ENCODE results near the gene RAB10.

RAB10 gene

DNA sequence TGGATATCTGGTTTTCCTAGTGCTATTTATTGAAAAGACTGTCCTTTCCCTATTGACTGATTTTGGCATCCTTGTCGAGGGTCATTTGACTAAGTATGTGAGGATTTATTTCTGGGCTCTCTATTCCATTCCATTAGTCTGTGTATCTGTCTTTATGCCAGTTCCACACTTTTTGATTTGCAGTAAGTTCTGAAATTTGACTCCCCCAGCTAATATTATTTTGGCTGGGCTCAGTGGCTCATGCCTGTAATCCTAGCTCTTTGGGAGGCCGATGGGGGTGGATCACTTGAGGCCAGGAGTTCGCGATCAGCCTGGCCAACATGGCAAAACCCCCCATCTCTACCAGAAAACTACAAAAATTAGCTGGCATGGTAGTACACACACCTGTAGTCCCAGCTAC, 92.2 kb downstream of the RAB10 start:
- WGBS, 2 experiments (ENCODE audit: insufficient coverage in 2 of 2), result 96 to 100% methylated on average over 2 to 4 of the region's 4 CpGs
- H3K9me3 ChIP-seq (ENCODE audit: control insufficient read depth, low read length), result no peaks in the 10 kb centered on the region
- no peaks in the 10 kb centered on the region for H3K4me1 ChIP-seq (ENCODE audit: control insufficient read depth, insufficient read depth, low read length, poor library complexity, severe bottlenecking)
- H3K4me3 ChIP-seq (ENCODE audit: extremely low read depth, insufficient read depth, low read length, poor library complexity, severe bottlenecking), result no peak overlapping the region
- H3K27ac ChIP-seq (ENCODE audit: low read depth, low read length, severe bottlenecking), result no peak overlapping the region
- H3K36me3 ChIP-seq (ENCODE audit: control insufficient read depth, insufficient read depth, low read length), result peaks cover 69% of the 10 kb centered on the region

DNA sequence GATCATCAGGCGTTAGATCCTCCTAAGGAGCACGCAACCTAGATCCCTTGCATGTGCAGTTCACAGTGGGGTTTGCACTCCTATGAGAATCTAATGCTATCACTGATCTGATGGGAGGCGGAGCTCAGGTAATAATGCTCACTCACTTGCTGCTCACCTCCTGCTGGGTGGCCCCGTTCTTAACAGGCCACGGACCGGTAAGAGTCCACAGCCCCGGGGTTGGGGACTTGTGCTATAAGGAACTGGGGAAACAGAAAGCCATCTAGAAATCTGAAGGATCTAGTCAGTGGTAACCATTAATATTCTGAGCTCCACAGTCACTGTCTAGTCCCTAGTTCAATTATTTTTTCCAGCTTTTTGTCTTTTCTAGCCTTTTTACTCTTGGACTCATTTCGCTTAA, 94.3 kb downstream of the RAB10 start:
- WGBS, 2 experiments (ENCODE audit: insufficient coverage in 2 of 2), result 90 to 93% methylated on average over 6 of the region's 8 CpGs
- Histone ChIP-seq H3K27ac (ENCODE audit: low read depth, low read length, severe bottlenecking) (no peak overlapping the region), H3K4me1 (ENCODE audit: control insufficient read depth, insufficient read depth, low read length, poor library complexity, severe bottlenecking) (no peaks in the 10 kb centered on the region), H3K36me3 (ENCODE audit: control insufficient read depth, insufficient read depth, low read length) (peaks cover 62% of the 10 kb centered on the region), H3K4me3 (ENCODE audit: extremely low read depth, insufficient read depth, low read length, poor library complexity, severe bottlenecking) (no peak overlapping the region), H3K9me3 (ENCODE audit: control insufficient read depth, low read length) (no peaks in the 10 kb centered on the region)

DNA sequence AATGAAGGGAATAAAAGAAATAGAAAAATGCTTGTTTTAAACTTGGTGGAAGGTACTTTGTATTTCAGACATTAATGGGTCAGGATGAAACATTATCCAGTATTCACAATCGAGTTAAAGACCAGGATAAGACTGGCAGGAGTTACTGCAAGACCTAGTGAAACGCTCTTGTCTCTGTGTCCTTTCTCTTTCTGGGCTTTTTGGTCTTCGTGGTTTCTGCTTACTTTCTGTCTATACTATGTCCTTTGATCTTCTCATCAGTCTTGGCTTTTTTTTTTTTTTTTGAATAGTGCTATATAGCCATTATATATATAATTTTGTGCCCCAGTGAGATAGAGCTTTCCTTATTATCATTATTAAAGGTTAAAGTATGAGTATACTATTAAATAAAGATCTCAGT, 96.9 kb downstream of the RAB10 start:
- 100% methylated on average over 2 to 3 of the region's 3 CpGs for WGBS, 2 experiments (ENCODE audit: insufficient coverage in 2 of 2)
- peaks cover 66% of the 10 kb centered on the region for H3K36me3 ChIP-seq (ENCODE audit: control insufficient read depth, insufficient read depth, low read length)
- no peaks in the 10 kb centered on the region for H3K4me1 ChIP-seq (ENCODE audit: control insufficient read depth, insufficient read depth, low read length, poor library complexity, severe bottlenecking)
- no peak overlapping the region for H3K4me3 ChIP-seq (ENCODE audit: extremely low read depth, insufficient read depth, low read length, poor library complexity, severe bottlenecking)
- H3K27ac ChIP-seq (ENCODE audit: low read depth, low read length, severe bottlenecking), result no peak overlapping the region
- H3K9me3 ChIP-seq (ENCODE audit: control insufficient read depth, low read length), result no peaks in the 10 kb centered on the region

DNA sequence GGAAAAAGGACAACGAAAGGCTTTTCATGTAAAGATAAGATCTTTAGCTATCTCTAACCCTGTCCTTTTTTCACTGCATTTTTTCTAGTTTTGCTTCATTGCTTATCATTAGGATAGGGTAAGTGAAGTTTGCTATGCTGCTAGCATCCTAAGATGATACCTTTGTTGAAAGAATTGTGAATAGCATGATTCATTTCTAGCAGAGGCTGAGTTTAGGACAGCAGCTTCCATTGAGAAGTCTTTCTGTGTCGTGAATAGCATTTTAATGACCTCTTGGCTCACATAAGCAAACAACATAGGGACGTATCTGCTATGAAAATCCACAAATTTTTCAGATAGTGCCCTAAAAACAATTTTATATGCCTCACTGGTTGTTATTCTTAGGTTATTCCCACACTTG, 102.6 kb downstream of the RAB10 start:
- Histone ChIP-seq H3K36me3 (ENCODE audit: control insufficient read depth, insufficient read depth, low read length) (peaks cover 39% of the 10 kb centered on the region), H3K27ac (ENCODE audit: low read depth, low read length, severe bottlenecking) (no peak overlapping the region), H3K9me3 (ENCODE audit: control insufficient read depth, low read length) (no peaks in the 10 kb centered on the region), H3K4me1 (ENCODE audit: control insufficient read depth, insufficient read depth, low read length, poor library complexity, severe bottlenecking) (no peaks in the 10 kb centered on the region), H3K4me3 (ENCODE audit: extremely low read depth, insufficient read depth, low read length, poor library complexity, severe bottlenecking) (no peak overlapping the region)
- WGBS, 2 experiments (ENCODE audit: insufficient coverage in 2 of 2), result 94 to 100% methylated on average over 1 to 2 of the region's 3 CpGs

DNA sequence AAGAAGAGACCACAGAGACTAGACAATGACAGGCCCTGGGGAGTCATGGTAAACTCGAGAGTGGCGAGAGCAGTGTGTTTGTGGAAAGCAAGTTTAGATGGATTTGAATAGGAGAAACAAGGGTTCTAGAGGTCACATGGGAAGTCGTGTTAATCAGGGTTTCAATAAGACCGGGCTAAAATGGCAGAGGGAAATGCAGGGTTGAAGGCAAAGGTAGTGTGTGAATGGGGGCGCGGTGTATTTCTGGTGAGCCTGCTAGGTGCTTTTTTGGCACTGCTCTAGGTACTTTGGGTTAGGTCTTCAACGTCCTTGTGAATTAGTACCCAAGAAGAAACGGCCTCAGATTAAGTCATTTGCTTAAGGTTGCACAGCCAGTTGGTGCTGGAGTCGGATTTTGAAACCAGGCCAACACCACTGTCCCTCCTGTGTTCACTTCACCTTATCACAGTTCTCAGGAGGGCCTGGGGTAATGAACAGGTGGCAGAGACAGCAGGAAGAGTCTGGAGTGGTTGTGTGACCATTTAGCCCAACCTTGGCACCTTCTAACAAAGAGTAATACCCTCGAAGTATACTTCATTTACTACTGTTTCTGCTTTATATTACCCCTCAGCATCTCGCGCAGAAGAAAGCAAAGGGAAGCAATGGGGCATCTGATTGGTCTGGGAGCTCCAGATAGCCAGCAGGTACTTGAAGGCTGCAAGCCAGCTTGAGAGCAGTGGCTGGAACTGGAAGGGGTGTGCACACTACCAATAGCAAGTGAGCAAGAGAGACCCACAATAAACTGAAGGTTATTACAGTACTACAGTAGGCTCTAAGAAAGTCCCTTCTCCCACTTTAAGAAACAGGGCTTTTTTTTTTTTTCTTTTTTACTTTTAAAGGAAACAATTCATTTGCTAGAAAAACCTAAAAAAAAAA, 105.6 kb downstream of the RAB10 start:
- H3K4me3 ChIP-seq (ENCODE audit: extremely low read depth, insufficient read depth, low read length, poor library complexity, severe bottlenecking), result no peak overlapping the region
- no peaks in the 10 kb centered on the region for H3K9me3 ChIP-seq (ENCODE audit: control insufficient read depth, low read length)
- no peaks in the 10 kb centered on the region for H3K4me1 ChIP-seq (ENCODE audit: control insufficient read depth, insufficient read depth, low read length, poor library complexity, severe bottlenecking)
- H3K27ac ChIP-seq (ENCODE audit: low read depth, low read length, severe bottlenecking), result no peak overlapping the region
- H3K36me3 ChIP-seq (ENCODE audit: control insufficient read depth, insufficient read depth, low read length), result peaks cover 21% of the 10 kb centered on the region
- 93 to 95% methylated on average over 10 to 11 of the region's 12 CpGs for WGBS, 2 experiments (ENCODE audit: insufficient coverage in 2 of 2)

DNA sequence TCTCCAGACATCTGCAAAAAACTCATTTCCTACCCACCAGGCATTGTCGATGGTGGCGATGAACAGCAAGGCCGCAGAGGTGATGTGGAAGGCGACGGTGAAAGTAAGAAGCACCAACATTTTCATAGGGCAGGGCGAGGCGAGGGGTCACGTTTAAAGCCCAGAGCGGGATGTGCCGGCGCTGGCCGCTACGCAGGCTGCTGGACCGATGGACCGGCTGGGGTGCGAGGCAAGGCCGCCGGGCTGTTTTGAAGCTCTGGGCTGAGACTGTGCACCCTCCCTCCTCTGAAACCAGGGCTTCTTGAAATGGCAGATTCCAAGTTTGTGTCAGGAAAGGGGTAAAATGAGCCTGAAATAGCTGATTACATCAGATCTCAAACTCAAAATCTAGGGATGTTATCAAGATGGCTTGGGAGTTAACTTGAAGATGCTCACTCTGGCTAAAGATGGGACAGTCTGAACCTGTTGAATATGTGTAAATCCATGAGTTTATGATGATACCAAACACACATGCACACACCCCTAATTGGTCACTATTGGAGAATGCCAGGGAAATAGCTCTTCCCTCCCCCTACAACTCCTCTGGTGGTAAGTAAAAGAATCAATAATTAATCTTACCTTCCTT, 107.4 kb downstream of the RAB10 start:
- H3K27ac ChIP-seq (ENCODE audit: low read depth, low read length, severe bottlenecking), result no peak overlapping the region
- no peaks in the 10 kb centered on the region for H3K9me3 ChIP-seq (ENCODE audit: control insufficient read depth, low read length)
- WGBS, 2 experiments (ENCODE audit: insufficient coverage in 2 of 2), result 95 to 98% methylated on average over 16 to 18 of the region's 18 CpGs
- peaks cover 8% of the 10 kb centered on the region for H3K36me3 ChIP-seq (ENCODE audit: control insufficient read depth, insufficient read depth, low read length)
- H3K4me3 ChIP-seq (ENCODE audit: extremely low read depth, insufficient read depth, low read length, poor library complexity, severe bottlenecking), result no peak overlapping the region
- no peaks in the 10 kb centered on the region for H3K4me1 ChIP-seq (ENCODE audit: control insufficient read depth, insufficient read depth, low read length, poor library complexity, severe bottlenecking)

DNA sequence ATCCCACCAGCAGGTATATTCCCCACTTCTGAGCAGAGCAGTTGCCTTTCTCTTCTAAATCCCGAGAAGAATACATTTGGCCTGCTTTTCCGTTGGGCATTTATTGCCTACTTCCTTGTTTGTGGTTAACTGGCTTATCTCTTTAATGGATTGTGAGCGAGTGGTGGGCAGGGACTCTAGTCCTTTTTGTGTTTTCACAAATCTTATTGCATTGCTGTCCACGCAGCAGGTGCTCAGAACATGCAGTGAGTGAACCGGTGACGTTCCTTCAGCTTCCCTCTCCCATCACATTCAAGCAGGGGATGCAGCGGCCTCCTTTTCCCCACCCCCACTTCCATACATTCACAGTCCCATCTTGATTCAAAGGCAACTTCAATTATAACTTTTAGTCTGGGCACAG, 110.1 kb downstream of the RAB10 start:
- 81 to 91% methylated on average over 4 to 7 of the region's 7 CpGs for WGBS, 2 experiments (ENCODE audit: insufficient coverage in 2 of 2)

DNA sequence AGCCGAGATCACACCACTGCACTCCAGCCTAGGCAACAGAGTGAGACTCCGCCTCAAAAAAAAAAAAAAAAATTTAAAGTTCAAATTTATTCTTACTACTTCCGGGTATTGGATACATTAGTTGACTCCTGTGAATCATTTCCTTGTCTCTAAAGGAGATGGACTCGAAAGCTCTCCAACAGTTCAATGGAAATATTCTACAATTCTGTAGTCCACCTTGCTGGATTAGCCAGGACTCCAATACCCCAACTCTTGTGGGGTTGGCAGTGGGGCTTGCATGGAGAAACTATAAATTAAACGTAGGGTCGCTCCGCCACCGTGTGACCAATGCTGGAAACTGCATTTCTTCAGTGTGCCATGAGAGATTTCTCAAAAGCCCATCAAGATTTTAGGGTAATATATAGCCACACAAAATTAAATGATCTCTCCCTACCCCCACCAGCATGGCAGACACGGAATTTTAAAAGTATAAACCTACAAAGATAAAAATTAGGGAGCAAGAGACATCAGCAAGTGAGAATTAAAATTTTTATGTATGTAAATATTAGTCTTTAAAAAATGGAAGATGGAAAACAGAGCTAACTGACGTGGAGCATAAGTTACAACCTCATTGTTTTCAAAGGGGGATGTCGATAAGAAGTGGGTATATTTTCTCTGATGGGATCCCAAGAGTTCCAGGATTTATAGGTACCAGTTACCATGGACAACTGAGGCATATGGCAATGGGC, 111.2 kb downstream of the RAB10 start:
- Histone ChIP-seq H3K27ac (ENCODE audit: low read depth, low read length, severe bottlenecking) (no peak overlapping the region), H3K36me3 (ENCODE audit: control insufficient read depth, insufficient read depth, low read length) (no peaks in the 10 kb centered on the region), H3K9me3 (ENCODE audit: control insufficient read depth, low read length) (no peaks in the 10 kb centered on the region), H3K4me1 (ENCODE audit: control insufficient read depth, insufficient read depth, low read length, poor library complexity, severe bottlenecking) (no peaks in the 10 kb centered on the region), H3K4me3 (ENCODE audit: extremely low read depth, insufficient read depth, low read length, poor library complexity, severe bottlenecking) (no peak overlapping the region)
- WGBS, 2 experiments (ENCODE audit: insufficient coverage in 2 of 2), result 39 to 77% methylated on average over 3 to 5 of the region's 11 CpGs

More for the DNA sequence above, 110.1 kb downstream of the RAB10 start:
- H3K4me3 ChIP-seq (ENCODE audit: extremely low read depth, insufficient read depth, low read length, poor library complexity, severe bottlenecking), result no peak overlapping the region
- no peaks in the 10 kb centered on the region for H3K4me1 ChIP-seq (ENCODE audit: control insufficient read depth, insufficient read depth, low read length, poor library complexity, severe bottlenecking)
- H3K27ac ChIP-seq (ENCODE audit: low read depth, low read length, severe bottlenecking), result no peak overlapping the region
- no peaks in the 10 kb centered on the region for H3K9me3 ChIP-seq (ENCODE audit: control insufficient read depth, low read length)
- no peaks in the 10 kb centered on the region for H3K36me3 ChIP-seq (ENCODE audit: control insufficient read depth, insufficient read depth, low read length)

DNA sequence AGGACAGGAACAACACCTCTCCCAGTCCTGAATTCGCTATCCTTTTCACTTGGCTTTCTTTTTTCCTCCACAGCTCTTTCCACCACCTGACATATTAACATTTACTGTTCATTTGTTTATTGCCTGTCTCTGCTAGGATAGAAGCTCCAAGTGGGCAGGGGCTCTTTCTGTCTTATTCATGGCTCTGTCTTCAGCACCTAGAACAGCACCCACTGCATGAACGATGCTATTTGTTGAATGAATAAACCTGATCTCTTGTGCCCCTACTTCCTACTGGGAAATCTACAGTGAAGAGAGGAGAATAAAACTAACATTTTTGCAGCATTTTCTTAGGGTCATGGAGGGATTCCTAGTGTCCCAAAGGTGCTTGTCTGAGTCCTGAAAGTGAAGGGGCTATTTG, 114.6 kb downstream of the RAB10 start:
- H3K4me1 ChIP-seq (ENCODE audit: control insufficient read depth, insufficient read depth, low read length, poor library complexity, severe bottlenecking), result no peaks in the 10 kb centered on the region
- no peaks in the 10 kb centered on the region for H3K9me3 ChIP-seq (ENCODE audit: control insufficient read depth, low read length)
- 100% methylated on average over 1 of the region's 2 CpGs; no CpG with 5 or more reads in 1 of the 2 experiments for WGBS, 2 experiments (ENCODE audit: insufficient coverage in 2 of 2)
- no peak overlapping the region for H3K4me3 ChIP-seq (ENCODE audit: extremely low read depth, insufficient read depth, low read length, poor library complexity, severe bottlenecking)
- no peak overlapping the region for H3K27ac ChIP-seq (ENCODE audit: low read depth, low read length, severe bottlenecking)
- no peaks in the 10 kb centered on the region for H3K36me3 ChIP-seq (ENCODE audit: control insufficient read depth, insufficient read depth, low read length)

DNA sequence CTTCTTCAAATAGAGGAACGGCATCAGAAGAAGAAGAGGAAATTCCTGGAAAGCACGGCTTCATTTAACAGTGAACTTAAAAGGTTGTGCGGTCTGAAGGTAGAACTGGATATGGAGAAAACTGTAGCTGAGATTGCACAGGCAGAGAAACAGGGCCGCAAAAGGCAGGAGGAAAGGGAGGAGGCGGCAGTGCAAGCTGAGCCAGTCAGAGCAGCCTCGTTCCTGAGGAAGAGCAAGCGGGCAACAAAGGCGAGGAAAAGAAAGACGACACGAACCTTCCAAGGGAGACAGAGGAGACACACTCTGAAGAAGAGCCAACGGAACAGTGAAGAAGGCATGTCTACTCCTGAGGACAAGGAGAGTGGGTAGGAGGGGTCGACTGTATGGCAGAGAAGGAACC, 116.4 kb downstream of the RAB10 start:
- H3K27ac ChIP-seq (ENCODE audit: low read depth, low read length, severe bottlenecking), result no peak overlapping the region
- WGBS, 2 experiments (ENCODE audit: insufficient coverage in 2 of 2), result 89 to 94% methylated on average over 12 of the region's 12 CpGs
- H3K4me3 ChIP-seq (ENCODE audit: extremely low read depth, insufficient read depth, low read length, poor library complexity, severe bottlenecking), result no peak overlapping the region

More for the DNA sequence above, 116.4 kb downstream of the RAB10 start:
- H3K36me3 ChIP-seq (ENCODE audit: control insufficient read depth, insufficient read depth, low read length), result no peaks in the 10 kb centered on the region
- no peaks in the 10 kb centered on the region for H3K9me3 ChIP-seq (ENCODE audit: control insufficient read depth, low read length)
- H3K4me1 ChIP-seq (ENCODE audit: control insufficient read depth, insufficient read depth, low read length, poor library complexity, severe bottlenecking), result no peaks in the 10 kb centered on the region

All from mesodermal cell (in vitro differentiated cells).